Cortex of kidney (tissue), 1 donor: Measurements from ENCODE around the gene SYCN.
"Not testable (repeated sequence)": the region's sequence is repeated elsewhere in the genome, so short reads cannot be mapped to it uniquely, and the experiment has no call there.

Experiments used
- DNase-seq: peaks from one replicate; lab custom pipeline; 2025; lab: John Stamatoyannopoulos, UW

Gene SYCN

GRCh38 chr19:39203372-39204341, at the start of gene SYCN:
TSS of gene SYCN (minus strand) at chr19:39204263. CDS start at chr19:39204254, 9 bp downstream.
- no peak for DNase-seq

GRCh38 chr19:39253374-39254149, 49.5 kb upstream of the SYCN start:
- no peak for DNase-seq

GRCh38 chr19:39252458-39252857, 48.4 kb upstream of the SYCN start:
- DNase-seq, result no peak

GRCh38 chr19:39251846-39252245, 47.8 kb upstream of the SYCN start:
- no peak for DNase-seq

- no peak for DNase-seq
These were observed 47.0 kb upstream of the SYCN start for GRCh38 chr19:39251081-39251480.

- DNase-seq, result no peak
These were observed 44.7 kb upstream of the SYCN start, which contains the start of gene IFNL4 for GRCh38 chr19:39248806-39249205. TSS of gene IFNL4 (minus strand) at chr19:39248856.

- DNase-seq, result no peak
These were observed 43.9 kb upstream of the SYCN start for GRCh38 chr19:39247701-39248664.

GRCh38 chr19:39246951-39247669, 43.0 kb upstream of the SYCN start:
- no peak for DNase-seq

GRCh38 chr19:39245166-39245565, 41.1 kb upstream of the SYCN start:
- DNase-seq, result not testable (repeated sequence)

- not testable (repeated sequence) for DNase-seq
These were observed 40.5 kb upstream of the SYCN start, which contains the start of gene IFNL3 for GRCh38 chr19:39244410-39245100. TSS of gene IFNL3 (minus strand) at chr19:39245006. CDS start at chr19:39244967, 39 bp downstream.

- DNase-seq, result not testable (repeated sequence)
These were observed 39.7 kb upstream of the SYCN start for GRCh38 chr19:39243741-39244140.

- DNase-seq, result no peak
These were observed 36.4 kb upstream of the SYCN start for GRCh38 chr19:39240421-39240820.

- DNase-seq, result no peak
These were observed 34.9 kb upstream of the SYCN start for GRCh38 chr19:39238944-39239343.

GRCh38 chr19:39238209-39238608, 34.1 kb upstream of the SYCN start:
- DNase-seq, result no peak

- DNase-seq, result no peak
These were observed 33.4 kb upstream of the SYCN start for GRCh38 chr19:39237200-39238184.

- DNase-seq, result no peak
These were observed 32.5 kb upstream of the SYCN start for GRCh38 chr19:39236527-39236926.

- DNase-seq, result no peak
These were observed 28.6 kb upstream of the SYCN start for GRCh38 chr19:39232708-39233107.

GRCh38 chr19:39230096-39230764, 26.2 kb upstream of the SYCN start:
- DNase-seq, result no peak
